Endodermal cell (in vitro differentiated cells): ENCODE measurements around the gene DNM1. TPM values are rescaled to one million over a fixed set of nuclear protein-coding genes. Genes with fewer than 3 reads are reported as not detected.
A peak's percentile ranks its signal among the peaks of the same experiment; 100 is the strongest.

Experiments used
- DNase-seq: peaks from one replicate; pipeline ENCODE4 v3.0.0-alpha.2; 2017
- H3K27ac ChIP-seq: 2 replicates; pipeline ENCODE4 v1.5.1; 2013; ENCODE audit warnings: mild to moderate bottlenecking, low read depth, low read length, moderate library complexity
- H3K27me3 ChIP-seq: 2 replicates; pipeline ENCODE4 v1.6.1; 2013; ENCODE audit warnings: mild to moderate bottlenecking, low read length, moderate library complexity; ENCODE audit not compliant: insufficient read depth, control insufficient read depth, poor library complexity, severe bottlenecking
- H3K36me3 ChIP-seq: 2 replicates; pipeline ENCODE4 v1.7.0; 2013; ENCODE audit warnings: mild to moderate bottlenecking, low read length, moderate library complexity; ENCODE audit not compliant: control insufficient read depth, insufficient read depth
- H3K4me1 ChIP-seq: one replicate; pipeline ENCODE4 v1.7.0; 2013; ENCODE audit warnings: low read length; ENCODE audit not compliant: control insufficient read depth, insufficient read depth
- H3K4me3 ChIP-seq: 2 replicates; pipeline ENCODE4 v1.5.1; 2013; ENCODE audit warnings: mild to moderate bottlenecking, low read length, moderate library complexity
- H3K9ac ChIP-seq: 2 replicates; pipeline ENCODE4 v1.6.1; 2013; ENCODE audit warnings: mild to moderate bottlenecking, low read length, moderate library complexity; ENCODE audit not compliant: poor library complexity, severe bottlenecking; ENCODE audit errors: extremely low read depth
- H3K9me3 ChIP-seq: 2 replicates; pipeline ENCODE4 v1.6.1; 2013; ENCODE audit warnings: mild to moderate bottlenecking, low read length, moderate library complexity; ENCODE audit not compliant: control insufficient read depth
- H3K27ac Mint-ChIP-seq: 2 replicates; pipeline ENCODE4 v1.8.0; 2020; ENCODE audit warnings: mixed read lengths
- H3K27me3 Mint-ChIP-seq: 2 replicates; pipeline ENCODE4 v1.8.0; 2021; ENCODE audit warnings: mild to moderate bottlenecking, mixed read lengths; ENCODE audit not compliant: insufficient read depth
- H3K36me3 Mint-ChIP-seq: 2 replicates; pipeline ENCODE4 v1.8.0; 2020; ENCODE audit warnings: low read depth, mixed read lengths
- H3K4me1 Mint-ChIP-seq: 2 replicates; pipeline ENCODE4 v1.8.0; 2020; ENCODE audit warnings: mixed read lengths
- H3K4me3 Mint-ChIP-seq: 2 replicates; pipeline ENCODE4 v1.8.0; 2020; ENCODE audit warnings: mild to moderate bottlenecking, moderate library complexity, mixed read lengths
- H3K9me3 Mint-ChIP-seq: 2 replicates; pipeline ENCODE4 v1.8.0; 2020; ENCODE audit warnings: mild to moderate bottlenecking, mixed read lengths
- WGBS, 2 experiments: methylation state at CpG; one replicate each; pipeline versions ENCODE4 v1.1.5 to v1.1.7; 2013; ENCODE audit warnings: missing lambda C conversion rate in 2 of 2, mixed read lengths in 1 of 2; ENCODE audit not compliant: insufficient coverage in 1 of 2, insufficient read length in 1 of 2; 5-methylcytosine and 5-hydroxymethylcytosine counted together
- total RNA-seq, 2 donors: library from RNA; stranded (reverse); fragmentation: NEBNext Ultra II Directional in 1 of 2; extraction: Animal tissue kit (Norgen Biotek cat#: 25700) in 1 of 2; gene quantifications; 2 replicates in 1 of 2; 3 replicates in 1 of 2; pipeline ENCODE4 v1.2.1, GENCODE V29; 2021
- TF ChIP-seq, protein P1 (sequence below): fragments of 200-600 bp; sonication (generic); conservative IDR thresholded peaks from 2 replicates; pipeline ENCODE4 v1.5.0; 2021; ENCODE audit warnings: antibody characterized with exemption, mild to moderate bottlenecking

The DNM1 gene
- total RNA-seq, 2 donors from 2014 or later, result 55.8 to 147 TPM

DNA sequence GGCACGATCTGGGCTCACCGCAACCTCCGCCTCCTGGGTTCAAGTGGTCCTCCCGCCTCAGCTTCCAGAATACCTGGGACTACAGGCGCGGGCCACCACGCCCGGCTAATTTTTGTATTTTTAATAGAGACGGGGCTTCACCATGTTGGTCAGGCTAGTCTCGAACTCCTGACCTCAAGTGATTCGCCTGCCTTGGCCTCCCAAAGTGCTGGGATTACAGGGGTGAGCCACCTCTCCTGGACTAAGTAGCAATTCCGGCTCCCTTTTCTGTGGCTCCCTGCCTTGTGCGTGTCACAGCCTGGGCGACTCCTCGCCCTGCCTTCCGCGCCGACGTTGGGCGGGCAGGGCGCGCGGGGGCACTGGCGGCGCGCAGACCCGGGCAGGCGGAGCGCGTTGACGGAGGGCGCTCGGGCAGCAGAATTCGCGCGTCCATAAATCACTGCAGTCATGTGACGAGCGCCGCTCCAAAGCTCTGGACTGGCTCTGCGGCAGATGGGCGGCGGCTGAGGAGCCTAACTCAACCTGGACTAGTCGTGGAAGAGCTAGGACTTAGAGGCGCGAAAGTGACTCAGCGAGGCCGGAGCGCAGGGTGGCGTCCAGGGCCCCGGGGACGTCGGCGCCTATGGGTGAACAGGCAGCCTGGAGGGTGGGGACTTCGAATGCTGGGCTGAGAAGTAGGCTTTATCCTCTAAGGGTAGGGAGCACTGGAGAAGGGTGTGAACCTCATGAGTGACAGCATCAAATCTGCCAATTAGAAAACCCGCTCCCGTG is 10.4 kb upstream of the DNM1 start:
- H3K36me3 ChIP-seq, result peaks cover 19% of the 10 kb centered on the region
- TF ChIP-seq, protein P1, sequence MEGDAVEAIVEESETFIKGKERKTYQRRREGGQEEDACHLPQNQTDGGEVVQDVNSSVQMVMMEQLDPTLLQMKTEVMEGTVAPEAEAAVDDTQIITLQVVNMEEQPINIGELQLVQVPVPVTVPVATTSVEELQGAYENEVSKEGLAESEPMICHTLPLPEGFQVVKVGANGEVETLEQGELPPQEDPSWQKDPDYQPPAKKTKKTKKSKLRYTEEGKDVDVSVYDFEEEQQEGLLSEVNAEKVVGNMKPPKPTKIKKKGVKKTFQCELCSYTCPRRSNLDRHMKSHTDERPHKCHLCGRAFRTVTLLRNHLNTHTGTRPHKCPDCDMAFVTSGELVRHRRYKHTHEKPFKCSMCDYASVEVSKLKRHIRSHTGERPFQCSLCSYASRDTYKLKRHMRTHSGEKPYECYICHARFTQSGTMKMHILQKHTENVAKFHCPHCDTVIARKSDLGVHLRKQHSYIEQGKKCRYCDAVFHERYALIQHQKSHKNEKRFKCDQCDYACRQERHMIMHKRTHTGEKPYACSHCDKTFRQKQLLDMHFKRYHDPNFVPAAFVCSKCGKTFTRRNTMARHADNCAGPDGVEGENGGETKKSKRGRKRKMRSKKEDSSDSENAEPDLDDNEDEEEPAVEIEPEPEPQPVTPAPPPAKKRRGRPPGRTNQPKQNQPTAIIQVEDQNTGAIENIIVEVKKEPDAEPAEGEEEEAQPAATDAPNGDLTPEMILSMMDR, result no peak
- H3K27ac ChIP-seq, result no peak overlapping the region
- 96% methylated on average over 56 of the region's 56 CpGs for WGBS, 2 experiments
- peaks cover 20% of the 10 kb centered on the region for H3K36me3 Mint-ChIP-seq
- no peaks in the 10 kb centered on the region for H3K27me3 ChIP-seq
- no peak for DNase-seq
- H3K4me1 Mint-ChIP-seq, result peaks cover 6% of the 10 kb centered on the region
- H3K27me3 Mint-ChIP-seq, result no peaks in the 10 kb centered on the region
- H3K9me3 ChIP-seq, result no peaks in the 10 kb centered on the region
- H3K4me3 Mint-ChIP-seq, result no peak overlapping the region
- H3K9me3 Mint-ChIP-seq, result no peaks in the 10 kb centered on the region
- H3K27ac Mint-ChIP-seq, result no peak overlapping the region
- H3K4me3 ChIP-seq, result no peak overlapping the region
- no peak overlapping the region for H3K9ac ChIP-seq
- no peaks in the 10 kb centered on the region for H3K4me1 ChIP-seq

GRCh38 chr9:128193469-128194096 is 9.6 kb upstream of the DNM1 start:
- no peaks in the 10 kb centered on the region for H3K4me1 ChIP-seq
- no peak overlapping the region for H3K4me3 ChIP-seq
- no peak for DNase-seq
- Mint-ChIP-seq H3K36me3 (peaks cover 13% of the 10 kb centered on the region), H3K27ac (no peak overlapping the region), H3K4me3 (no peak overlapping the region), H3K4me1 (peaks cover 6% of the 10 kb centered on the region), H3K27me3 (no peaks in the 10 kb centered on the region), H3K9me3 (no peaks in the 10 kb centered on the region)
- H3K27ac ChIP-seq, result no peak overlapping the region
- no peaks in the 10 kb centered on the region for H3K9me3 ChIP-seq
- H3K9ac ChIP-seq, result no peak overlapping the region
- no peaks in the 10 kb centered on the region for H3K27me3 ChIP-seq
- peaks cover 11% of the 10 kb centered on the region for H3K36me3 ChIP-seq
- TF ChIP-seq, protein P1, result no peak
- 95 to 96% methylated on average over 14 of the region's 14 CpGs for WGBS, 2 experiments

DNA sequence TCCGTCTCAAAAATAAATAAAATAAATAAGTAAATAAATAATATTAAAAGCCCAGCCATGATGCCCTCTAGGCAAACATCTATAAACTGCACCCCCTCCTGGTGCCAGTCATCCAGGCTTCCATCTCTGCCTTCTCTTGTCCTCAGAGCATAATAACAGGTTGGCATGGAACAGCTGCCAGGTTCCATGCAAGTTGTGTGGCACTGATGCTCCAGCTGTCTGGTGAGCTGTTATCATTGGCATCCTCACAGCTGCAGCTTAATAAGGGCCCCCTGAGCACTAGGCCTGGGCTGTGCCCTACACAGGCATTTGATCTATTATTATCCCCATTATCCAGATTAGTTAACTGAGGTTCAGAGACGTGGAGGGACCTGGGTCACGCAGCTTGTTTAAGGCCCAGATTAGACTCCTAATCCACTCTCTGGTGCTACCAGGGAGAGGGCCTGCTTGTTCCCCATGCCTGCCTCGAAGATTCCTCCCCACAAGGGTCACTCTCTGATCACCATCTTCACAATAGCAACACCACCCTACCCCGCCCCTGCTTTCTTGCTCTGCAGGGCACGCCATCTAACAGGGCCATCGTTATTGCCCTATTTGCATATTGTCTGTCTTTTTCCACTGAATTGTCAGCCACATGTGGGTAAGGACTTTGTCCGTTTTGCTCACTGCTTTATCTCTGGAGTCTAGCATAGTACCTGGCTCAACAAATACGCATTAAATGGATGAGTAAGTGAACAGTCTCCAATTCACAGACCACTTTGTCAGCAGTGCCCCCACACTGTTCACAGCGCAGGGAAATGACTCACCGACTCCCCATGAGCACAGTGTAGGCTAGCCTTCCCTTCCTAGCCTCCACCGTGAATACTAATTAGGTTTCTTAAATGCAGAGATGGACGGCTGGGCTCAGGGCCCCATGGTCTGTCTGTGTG is 1.5 kb upstream of the DNM1 start:
- Mint-ChIP-seq H3K27ac (no peak overlapping the region), H3K27me3 (peaks cover 4% of the 10 kb centered on the region), H3K36me3 (no peaks in the 10 kb centered on the region), H3K4me1 (peaks cover 7% of the 10 kb centered on the region), H3K9me3 (no peaks in the 10 kb centered on the region), H3K4me3 (no peak overlapping the region)
- H3K4me3 ChIP-seq, result no peak overlapping the region
- no peaks in the 10 kb centered on the region for H3K36me3 ChIP-seq
- H3K9ac ChIP-seq, result no peak overlapping the region
- H3K27ac ChIP-seq, result peak overlapping the region; percentile 44
- H3K27me3 ChIP-seq, result no peaks in the 10 kb centered on the region
- no peaks in the 10 kb centered on the region for H3K9me3 ChIP-seq
- WGBS, 2 experiments, result 73 to 79% methylated on average over 12 of the region's 13 CpGs
- TF ChIP-seq, protein P1, result no peak
- DNase-seq, result no peak
- peaks cover 5% of the 10 kb centered on the region for H3K4me1 ChIP-seq
